ENCODE data around the gene USP43.

USP43 gene

DNA sequence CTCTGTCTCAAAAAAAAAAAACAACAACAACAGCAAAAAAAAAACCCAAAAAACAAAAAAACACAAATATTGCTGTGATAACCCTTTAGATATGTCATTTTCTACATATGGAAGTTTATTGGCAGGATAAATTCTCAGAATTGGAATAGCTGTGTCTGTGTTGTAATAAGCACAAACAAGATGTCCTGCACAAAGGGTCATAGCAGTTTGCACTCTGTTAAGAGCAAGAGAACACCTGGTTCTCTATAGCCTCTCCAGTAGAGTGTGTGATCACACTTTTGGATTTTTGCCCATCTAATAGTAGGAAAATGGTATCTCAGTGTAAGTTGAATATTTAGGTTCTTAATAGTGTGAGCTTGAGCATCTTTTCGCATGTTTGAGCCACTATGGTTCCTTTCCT is 60.4 kb downstream of the USP43 start:
- no peak overlapping the region for H3K27ac ChIP-seq (ENCODE audit: low read depth, low read length)
- H3K4me1 ChIP-seq (ENCODE audit: control insufficient read depth, insufficient read depth, low read length), result no peaks in the 10 kb centered on the region
- no peak overlapping the region for H3K4me3 ChIP-seq (ENCODE audit: low read depth, low read length)
- H3K27me3 ChIP-seq (ENCODE audit: control insufficient read depth, insufficient read depth, low read length), result no peaks in the 10 kb centered on the region
- peaks cover 10% of the 10 kb centered on the region; the same call in 1 of the 2 replicates for H3K36me3 ChIP-seq (ENCODE audit: control insufficient read depth, insufficient read depth, low read length)
- H3K9me3 ChIP-seq (ENCODE audit: control insufficient read depth, insufficient read depth, low read depth, low read length), result no peaks in the 10 kb centered on the region
- H3K9ac ChIP-seq (ENCODE audit: low read length), result no peak overlapping the region

DNA sequence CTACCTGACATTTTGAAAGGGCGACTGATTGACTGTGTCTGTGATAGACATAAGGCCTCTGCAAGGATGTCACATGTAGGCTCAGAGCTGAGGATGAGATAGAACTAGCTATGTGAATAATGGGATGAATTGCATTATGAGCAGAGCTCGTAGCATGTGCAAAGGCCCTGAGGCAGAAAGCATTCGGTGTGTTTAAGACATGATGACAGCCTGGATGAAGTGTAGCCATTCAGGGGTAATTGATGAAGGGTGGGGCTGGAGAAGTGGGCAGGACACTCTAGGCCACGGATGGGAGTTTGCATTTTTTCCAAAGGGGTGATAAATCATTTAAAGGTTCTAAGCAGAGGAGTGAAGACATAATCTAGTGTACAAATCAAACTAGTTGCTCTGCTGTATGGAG is 62.6 kb downstream of the USP43 start:
- Histone ChIP-seq H3K27me3 (ENCODE audit: control insufficient read depth, insufficient read depth, low read length) (no peaks in the 10 kb centered on the region), H3K4me1 (ENCODE audit: control insufficient read depth, insufficient read depth, low read length) (no peaks in the 10 kb centered on the region), H3K27ac (ENCODE audit: low read depth, low read length) (no peak overlapping the region)

DNA sequence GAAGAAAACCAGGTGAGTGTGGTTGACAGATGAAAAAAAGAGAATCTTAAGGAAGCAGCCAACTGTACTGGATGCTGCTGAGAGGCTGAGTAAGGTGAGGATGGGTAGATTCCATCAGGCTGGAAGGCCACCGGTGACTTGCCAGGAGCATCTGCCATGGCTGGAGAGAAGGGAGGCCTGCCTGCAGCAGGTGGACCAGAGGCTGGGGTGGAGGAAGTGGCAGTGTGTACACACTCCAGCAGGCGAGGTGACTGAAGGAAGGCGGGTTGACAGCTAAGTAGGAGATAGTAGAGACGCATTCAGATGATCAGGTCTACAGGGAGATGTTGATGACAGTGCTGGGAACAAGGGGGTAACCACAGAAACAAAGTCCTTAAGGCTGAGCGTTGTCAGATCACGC is 69.5 kb downstream of the USP43 start:
- H3K27me3 ChIP-seq (ENCODE audit: control insufficient read depth, insufficient read depth, low read length), result no peaks in the 10 kb centered on the region
- peaks cover 4% of the 10 kb centered on the region for H3K36me3 ChIP-seq (ENCODE audit: control insufficient read depth, insufficient read depth, low read length)
- no peak overlapping the region for H3K4me3 ChIP-seq (ENCODE audit: low read depth, low read length)

More for the DNA sequence above, 62.6 kb downstream of the USP43 start:
- H3K36me3 ChIP-seq (ENCODE audit: control insufficient read depth, insufficient read depth, low read length), result peaks cover 3% of the 10 kb centered on the region; the same call in 1 of the 2 replicates
- H3K4me3 ChIP-seq (ENCODE audit: low read depth, low read length), result no peak overlapping the region
- H3K9me3 ChIP-seq (ENCODE audit: control insufficient read depth, insufficient read depth, low read depth, low read length), result no peaks in the 10 kb centered on the region
- no peak overlapping the region for H3K9ac ChIP-seq (ENCODE audit: low read length)

DNA sequence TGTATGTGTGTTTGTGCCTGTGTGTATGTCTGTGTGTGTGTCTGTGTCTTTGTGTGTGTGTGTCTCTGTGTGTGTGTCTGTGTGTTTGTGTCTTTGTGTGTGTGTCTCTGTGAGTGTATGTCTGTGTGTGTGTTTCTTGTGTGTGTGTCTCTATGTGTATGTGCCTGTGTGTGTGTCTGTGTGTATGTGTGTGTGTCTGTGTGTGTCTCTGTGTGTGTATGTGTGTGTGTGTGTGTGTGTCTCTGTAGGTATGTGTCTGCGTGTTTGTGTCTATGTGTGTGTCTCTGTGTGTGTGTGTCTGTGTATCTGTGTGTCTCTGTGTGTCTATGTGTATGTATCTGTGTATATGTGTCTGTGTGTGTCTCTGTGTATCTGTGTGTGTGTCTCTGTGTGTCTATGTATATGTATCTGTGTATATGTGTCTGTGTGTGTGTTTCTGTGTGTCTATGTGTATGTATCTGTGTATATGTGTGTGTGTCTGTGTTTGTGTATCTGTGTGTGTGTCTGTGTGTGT is 70.2 kb downstream of the USP43 start:
- no peaks in the 10 kb centered on the region for H3K4me1 ChIP-seq (ENCODE audit: control insufficient read depth, insufficient read depth, low read length)
- no peak overlapping the region for H3K27ac ChIP-seq (ENCODE audit: low read depth, low read length)
- H3K4me3 ChIP-seq (ENCODE audit: low read depth, low read length), result no peak overlapping the region
- H3K9ac ChIP-seq (ENCODE audit: low read length), result no peak overlapping the region
- H3K9me3 ChIP-seq (ENCODE audit: control insufficient read depth, insufficient read depth, low read depth, low read length), result no peaks in the 10 kb centered on the region
- H3K27me3 ChIP-seq (ENCODE audit: control insufficient read depth, insufficient read depth, low read length), result no peaks in the 10 kb centered on the region
- H3K36me3 ChIP-seq (ENCODE audit: control insufficient read depth, insufficient read depth, low read length), result peaks cover 4% of the 10 kb centered on the region

More for the DNA sequence above, 69.5 kb downstream of the USP43 start:
- H3K9me3 ChIP-seq (ENCODE audit: control insufficient read depth, insufficient read depth, low read depth, low read length), result no peaks in the 10 kb centered on the region
- H3K9ac ChIP-seq (ENCODE audit: low read length), result no peak overlapping the region
- no peak overlapping the region for H3K27ac ChIP-seq (ENCODE audit: low read depth, low read length)
- no peaks in the 10 kb centered on the region for H3K4me1 ChIP-seq (ENCODE audit: control insufficient read depth, insufficient read depth, low read length)

DNA sequence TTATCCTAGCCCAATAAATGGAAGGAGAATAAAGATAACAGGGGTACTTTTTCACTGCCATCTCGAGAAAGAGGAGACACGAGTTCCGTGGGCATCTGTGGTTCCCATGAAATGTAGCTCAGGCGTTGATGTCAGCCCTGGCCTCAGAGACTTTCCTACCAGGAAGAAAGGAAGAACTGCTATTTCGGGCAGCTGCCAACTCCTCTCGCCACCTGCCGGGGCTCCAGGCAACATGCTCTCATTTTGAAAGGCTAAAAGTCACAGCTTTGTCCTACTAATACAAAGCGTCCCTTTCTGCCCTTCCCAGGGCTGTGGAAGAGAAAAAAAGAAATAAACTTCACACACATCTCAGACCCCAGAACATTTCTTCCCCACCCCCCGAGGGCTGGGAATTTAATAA is 80.3 kb downstream of the USP43 start:
- H3K4me1 ChIP-seq (ENCODE audit: control insufficient read depth, insufficient read depth, low read length), result no peaks in the 10 kb centered on the region
- H3K27ac ChIP-seq (ENCODE audit: low read depth, low read length), result no peak overlapping the region
- H3K27me3 ChIP-seq (ENCODE audit: control insufficient read depth, insufficient read depth, low read length), result no peaks in the 10 kb centered on the region
- peaks cover 9% of the 10 kb centered on the region for H3K36me3 ChIP-seq (ENCODE audit: control insufficient read depth, insufficient read depth, low read length)
- no peak overlapping the region for H3K9ac ChIP-seq (ENCODE audit: low read length)
- no peaks in the 10 kb centered on the region for H3K9me3 ChIP-seq (ENCODE audit: control insufficient read depth, insufficient read depth, low read depth, low read length)
- no peak overlapping the region for H3K4me3 ChIP-seq (ENCODE audit: low read depth, low read length)

DNA sequence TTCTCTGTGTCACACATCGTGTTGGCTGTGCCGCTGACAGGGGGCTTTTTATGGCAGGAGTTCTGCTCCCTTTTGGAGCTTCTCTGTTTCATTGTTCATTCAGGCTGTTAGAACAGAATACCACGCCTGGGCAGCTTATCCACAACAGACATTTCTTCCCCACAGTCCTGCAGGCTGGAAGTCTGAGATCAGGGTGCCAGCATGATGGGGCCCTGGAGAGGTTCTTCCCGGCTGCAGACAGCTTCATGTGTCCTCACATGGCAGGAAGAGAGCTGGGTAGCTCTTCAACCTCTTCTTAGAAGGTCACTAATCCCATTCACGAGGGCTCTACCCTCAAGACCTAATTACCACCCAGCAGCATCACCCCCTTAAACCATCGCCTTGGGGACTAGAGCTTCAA is 81.0 kb downstream of the USP43 start:
- Histone ChIP-seq H3K9ac (ENCODE audit: low read length) (no peak overlapping the region), H3K4me1 (ENCODE audit: control insufficient read depth, insufficient read depth, low read length) (peaks cover 1% of the 10 kb centered on the region; the same call in 1 of the 2 replicates), H3K27me3 (ENCODE audit: control insufficient read depth, insufficient read depth, low read length) (no peaks in the 10 kb centered on the region), H3K9me3 (ENCODE audit: control insufficient read depth, insufficient read depth, low read depth, low read length) (peaks cover 5% of the 10 kb centered on the region; the same call in 1 of the 2 replicates), H3K4me3 (ENCODE audit: low read depth, low read length) (no peak overlapping the region), H3K27ac (ENCODE audit: low read depth, low read length) (no peak overlapping the region), H3K36me3 (ENCODE audit: control insufficient read depth, insufficient read depth, low read length) (peaks cover 9% of the 10 kb centered on the region)

DNA sequence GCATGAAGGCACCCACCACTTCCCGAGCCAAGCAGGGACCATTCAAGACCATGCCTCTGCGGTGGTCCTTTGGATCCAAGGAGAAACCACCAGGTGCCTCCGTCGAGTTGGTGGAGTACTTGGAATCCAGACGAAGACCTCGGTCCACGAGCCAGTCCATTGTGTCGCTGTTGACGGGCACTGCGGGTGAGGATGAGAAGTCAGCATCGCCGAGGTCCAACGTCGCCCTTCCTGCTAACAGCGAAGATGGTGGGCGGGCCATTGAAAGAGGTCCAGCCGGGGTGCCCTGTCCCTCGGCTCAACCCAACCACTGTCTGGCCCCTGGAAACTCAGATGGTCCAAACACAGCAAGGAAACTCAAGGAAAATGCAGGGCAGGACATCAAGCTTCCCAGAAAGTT is 82.7 kb downstream of the USP43 start:
- no peaks in the 10 kb centered on the region; the same call in 1 of the 2 replicates for H3K27me3 ChIP-seq (ENCODE audit: control insufficient read depth, insufficient read depth, low read length)
- no peak overlapping the region for H3K4me3 ChIP-seq (ENCODE audit: low read depth, low read length)
- H3K9ac ChIP-seq (ENCODE audit: low read length), result no peak overlapping the region
- H3K9me3 ChIP-seq (ENCODE audit: control insufficient read depth, insufficient read depth, low read depth, low read length), result peaks cover 10% of the 10 kb centered on the region; the same call in 1 of the 2 replicates
- peaks cover 9% of the 10 kb centered on the region for H3K36me3 ChIP-seq (ENCODE audit: control insufficient read depth, insufficient read depth, low read length)
- H3K4me1 ChIP-seq (ENCODE audit: control insufficient read depth, insufficient read depth, low read length), result peaks cover 5% of the 10 kb centered on the region; the same call in 1 of the 2 replicates
- H3K27ac ChIP-seq (ENCODE audit: low read depth, low read length), result no peak overlapping the region

DNA sequence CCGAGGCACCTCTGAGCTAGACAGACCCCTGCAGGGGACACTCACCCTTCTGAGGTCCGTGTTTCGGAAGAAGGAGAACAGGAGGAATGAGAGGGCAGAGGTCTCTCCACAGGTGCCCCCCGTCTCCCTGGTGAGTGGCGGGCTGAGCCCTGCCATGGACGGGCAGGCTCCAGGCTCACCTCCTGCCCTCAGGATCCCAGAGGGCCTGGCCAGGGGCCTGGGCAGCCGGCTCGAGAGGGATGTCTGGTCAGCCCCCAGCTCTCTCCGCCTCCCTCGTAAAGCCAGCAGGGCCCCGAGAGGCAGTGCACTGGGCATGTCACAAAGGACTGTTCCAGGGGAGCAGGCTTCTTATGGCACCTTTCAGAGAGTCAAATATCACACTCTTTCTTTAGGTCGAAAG is 83.2 kb downstream of the USP43 start:
- Histone ChIP-seq H3K27me3 (ENCODE audit: control insufficient read depth, insufficient read depth, low read length) (no peaks in the 10 kb centered on the region; the same call in 1 of the 2 replicates), H3K27ac (ENCODE audit: low read depth, low read length) (no peak overlapping the region), H3K9me3 (ENCODE audit: control insufficient read depth, insufficient read depth, low read depth, low read length) (peaks cover 10% of the 10 kb centered on the region; the same call in 1 of the 2 replicates), H3K36me3 (ENCODE audit: control insufficient read depth, insufficient read depth, low read length) (peaks cover 9% of the 10 kb centered on the region), H3K4me1 (ENCODE audit: control insufficient read depth, insufficient read depth, low read length) (peaks cover 5% of the 10 kb centered on the region; the same call in 1 of the 2 replicates), H3K4me3 (ENCODE audit: low read depth, low read length) (no peak overlapping the region), H3K9ac (ENCODE audit: low read length) (no peak overlapping the region)

DNA sequence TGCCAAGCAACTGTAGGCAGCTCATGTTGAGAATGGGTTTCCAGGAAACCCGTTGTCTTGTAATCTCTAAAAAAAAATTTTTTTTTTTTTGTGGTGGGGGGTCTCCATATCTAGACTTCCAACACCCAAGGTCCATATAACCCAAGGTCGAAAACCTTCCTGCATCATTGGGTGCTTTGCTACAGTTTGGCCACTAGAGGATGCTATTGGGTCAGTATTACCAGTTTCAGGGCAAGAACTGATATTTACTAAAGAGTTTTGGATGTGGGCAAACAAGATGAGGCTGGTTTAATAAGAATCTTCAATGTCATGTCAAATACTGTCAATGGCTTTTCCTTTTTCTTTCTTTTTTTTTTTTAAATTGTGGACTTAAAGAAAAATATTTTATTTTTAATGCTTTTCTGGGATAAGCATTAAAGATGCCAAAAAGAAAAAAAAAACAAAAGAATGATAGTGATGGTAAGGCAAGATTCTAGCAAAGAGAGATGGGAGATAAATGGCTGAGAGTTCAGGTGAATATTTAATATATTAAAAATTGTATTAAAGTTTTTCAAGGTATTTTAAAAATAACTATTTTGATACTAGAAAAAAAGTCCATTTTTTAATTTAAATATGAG is 83.8 kb downstream of the USP43 start:
- no peak overlapping the region for H3K9ac ChIP-seq (ENCODE audit: low read length)
- peaks cover 10% of the 10 kb centered on the region; the same call in 1 of the 2 replicates for H3K9me3 ChIP-seq (ENCODE audit: control insufficient read depth, insufficient read depth, low read depth, low read length)
- H3K4me3 ChIP-seq (ENCODE audit: low read depth, low read length), result no peak overlapping the region
- peaks cover 9% of the 10 kb centered on the region for H3K36me3 ChIP-seq (ENCODE audit: control insufficient read depth, insufficient read depth, low read length)
- H3K4me1 ChIP-seq (ENCODE audit: control insufficient read depth, insufficient read depth, low read length), result peaks cover 5% of the 10 kb centered on the region; the same call in 1 of the 2 replicates
- no peak overlapping the region for H3K27ac ChIP-seq (ENCODE audit: low read depth, low read length)
- no peaks in the 10 kb centered on the region; the same call in 1 of the 2 replicates for H3K27me3 ChIP-seq (ENCODE audit: control insufficient read depth, insufficient read depth, low read length)

DNA sequence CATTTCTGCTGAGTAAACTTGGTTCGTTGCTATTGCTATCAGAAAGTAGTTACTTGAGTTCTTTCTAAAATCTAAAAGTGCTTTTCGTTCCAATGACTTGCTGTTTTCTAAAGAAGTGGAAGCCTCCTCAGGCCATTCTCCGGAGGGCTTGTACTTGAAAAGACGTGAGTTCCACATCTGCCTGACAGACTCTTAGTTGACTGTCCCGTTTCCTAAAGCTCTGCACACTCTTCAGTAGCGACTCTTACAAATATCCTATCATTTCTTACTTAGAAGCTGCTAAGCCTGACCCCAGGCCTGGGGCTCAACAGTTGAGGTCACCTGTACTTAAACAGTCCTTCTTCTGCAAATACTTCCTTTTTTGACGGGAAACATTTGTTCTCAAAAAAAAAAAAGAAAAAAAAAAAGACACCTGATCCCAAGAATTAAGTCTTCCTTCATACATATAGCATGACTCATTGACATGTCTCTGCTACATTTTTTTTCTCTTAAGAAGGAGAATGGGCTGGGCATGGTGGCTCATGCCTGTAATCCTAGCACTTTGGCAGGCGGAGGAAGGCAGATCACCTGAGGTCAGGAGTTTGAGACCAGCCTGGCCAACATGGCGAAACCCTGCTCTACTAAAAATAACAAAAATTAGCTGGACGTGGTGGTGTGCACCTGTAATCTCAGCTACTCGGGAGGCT is 84.6 kb downstream of the USP43 start:
- no peak overlapping the region for H3K27ac ChIP-seq (ENCODE audit: low read depth, low read length)
- no peaks in the 10 kb centered on the region; the same call in 1 of the 2 replicates for H3K27me3 ChIP-seq (ENCODE audit: control insufficient read depth, insufficient read depth, low read length)

DNA sequence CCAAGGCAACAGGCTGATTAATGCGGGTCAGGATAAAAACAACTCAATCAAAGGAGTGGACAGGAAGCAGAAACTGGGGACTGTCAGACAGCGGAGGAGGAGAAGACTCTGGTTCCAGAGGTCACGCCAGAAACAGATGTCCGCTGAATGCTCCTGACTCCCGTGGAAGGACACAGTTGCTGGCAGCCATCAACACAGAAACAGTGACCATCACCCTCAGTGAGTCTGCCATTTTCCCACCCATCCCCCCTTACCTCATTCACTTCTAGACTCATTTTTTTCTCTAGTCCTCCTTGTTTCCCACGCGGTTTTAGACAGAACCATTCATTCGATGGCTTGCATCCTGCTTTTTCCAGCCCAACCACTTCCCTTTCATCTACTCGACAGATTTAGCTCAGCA is 105.2 kb downstream of the USP43 start:
- Histone ChIP-seq H3K4me3 (ENCODE audit: low read depth, low read length) (no peak overlapping the region), H3K4me1 (ENCODE audit: control insufficient read depth, insufficient read depth, low read length) (no peaks in the 10 kb centered on the region), H3K27me3 (ENCODE audit: control insufficient read depth, insufficient read depth, low read length) (no peaks in the 10 kb centered on the region), H3K27ac (ENCODE audit: low read depth, low read length) (no peak overlapping the region), H3K9ac (ENCODE audit: low read length) (no peak overlapping the region), H3K36me3 (ENCODE audit: control insufficient read depth, insufficient read depth, low read length) (no peaks in the 10 kb centered on the region), H3K9me3 (ENCODE audit: control insufficient read depth, insufficient read depth, low read depth, low read length) (no peaks in the 10 kb centered on the region)

More for the DNA sequence above, 84.6 kb downstream of the USP43 start:
- H3K36me3 ChIP-seq (ENCODE audit: control insufficient read depth, insufficient read depth, low read length), result peaks cover 9% of the 10 kb centered on the region
- no peak overlapping the region for H3K9ac ChIP-seq (ENCODE audit: low read length)
- peaks cover 10% of the 10 kb centered on the region; the same call in 1 of the 2 replicates for H3K9me3 ChIP-seq (ENCODE audit: control insufficient read depth, insufficient read depth, low read depth, low read length)
- peaks cover 5% of the 10 kb centered on the region; the same call in 1 of the 2 replicates for H3K4me1 ChIP-seq (ENCODE audit: control insufficient read depth, insufficient read depth, low read length)
- no peak overlapping the region for H3K4me3 ChIP-seq (ENCODE audit: low read depth, low read length)

All from HUES6 (cell line).